Fibroblast of lung (primary cell): ENCODE data around the gene ATXN2. TPM values are rescaled to one million over a fixed set of nuclear protein-coding genes. Genes with fewer than 3 reads are reported as not detected.

Experiments used
- DNase-seq, 2 donors: peaks; one replicate each; pipeline versions ENCODE4 v3.0.0 to v3.0.0-alpha.2; 2010; ENCODE audit warnings: low read depth in 2 of 2
- H2AFZ ChIP-seq: 2 replicates; pipeline ENCODE4 v1.5.1; 2012; ENCODE audit warnings: low read length, control low read depth, inconsistent platforms
- H3K27ac ChIP-seq: 2 replicates; pipeline ENCODE4 v1.5.1; 2011; ENCODE audit warnings: low read length, control low read depth; ENCODE audit not compliant: insufficient read depth
- H3K27me3 ChIP-seq: 2 replicates; pipeline ENCODE4 v1.5.1; 2011; ENCODE audit warnings: mild to moderate bottlenecking, low read length; ENCODE audit not compliant: control insufficient read depth, insufficient read depth
- H3K36me3 ChIP-seq: 2 replicates; pipeline ENCODE4 v1.5.1; 2011; ENCODE audit warnings: low read length; ENCODE audit not compliant: control insufficient read depth, insufficient read depth
- H3K4me1 ChIP-seq: 2 replicates; pipeline ENCODE4 v1.5.1; 2011; ENCODE audit warnings: low read length; ENCODE audit not compliant: control insufficient read depth, insufficient read depth; ENCODE audit errors: extremely low read depth
- H3K4me2 ChIP-seq: 2 replicates; pipeline ENCODE4 v1.5.1; 2011; ENCODE audit warnings: low read length, control low read depth; ENCODE audit not compliant: insufficient read depth; ENCODE audit errors: extremely low read depth
- H3K4me3 ChIP-seq, 4 experiments: fragments of 200-600 bp in 1 of 4; sonication (generic) in 1 of 4; replicated peaks in 1 of 4; 2 replicates each; pipeline ENCODE4 v1.5.1; 2011 to 2016; ENCODE audit warnings: low read length in 4 of 4, low read depth in 3 of 4, mild to moderate bottlenecking in 3 of 4, control low read depth in 2 of 4, inconsistent platforms in 1 of 4, mixed read lengths in 1 of 4; ENCODE audit not compliant: insufficient read depth in 1 of 4; ENCODE audit errors: control extremely low read depth in 1 of 4
- H3K79me2 ChIP-seq: 2 replicates; pipeline ENCODE4 v1.5.1; 2012; ENCODE audit warnings: mild to moderate bottlenecking, low read length, inconsistent platforms; ENCODE audit not compliant: control insufficient read depth, insufficient read depth
- H3K9ac ChIP-seq: 2 replicates; pipeline ENCODE4 v1.5.1; 2011; ENCODE audit warnings: mild to moderate bottlenecking, low read length, control low read depth; ENCODE audit not compliant: insufficient read depth
- H3K9me3 ChIP-seq: 2 replicates; pipeline ENCODE4 v1.5.1; 2012; ENCODE audit warnings: low read depth, low read length; ENCODE audit not compliant: control insufficient read depth, insufficient read depth
- H4K20me1 ChIP-seq: 2 replicates; pipeline ENCODE4 v1.5.1; 2011; ENCODE audit warnings: low read length; ENCODE audit not compliant: control insufficient read depth, insufficient read depth; ENCODE audit errors: extremely low read depth
- CTCF ChIP-seq, 2 donors: IDR thresholded peaks in 1 of 2; conservative IDR thresholded peaks in 1 of 2; 1 replicate in 1 of 2; 2 replicates in 1 of 2; pipeline ENCODE4 v1.5.1; 2011 to 2012; ENCODE audit warnings: low read length in 2 of 2, control low read depth in 1 of 2, inconsistent platforms in 1 of 2, low read depth in 1 of 2, mild to moderate bottlenecking in 1 of 2
- EZH2 ChIP-seq: IDR thresholded peaks from 2 replicates; pipeline ENCODE4 v1.5.1; 2012; ENCODE audit warnings: low read length, control low read depth, mild to moderate bottlenecking; ENCODE audit errors: missing control alignments
- polyA plus RNA-seq, 2 donors: library from polyadenylated mRNA; depleted of rRNA in 1 of 2; stranded (reverse) in 1 of 2; unstranded in 1 of 2; fragments of >200 nt; gene quantifications; 2 replicates each; pipeline ENCODE4 v1.2.1, GENCODE V29; 2011 to 2012; ENCODE audit warnings: missing spikeins in 1 of 2
- total RNA-seq: library from RNA; depleted of rRNA; stranded (reverse); fragments of >200 nt; gene quantifications from 2 replicates; pipeline ENCODE4 v1.2.1, GENCODE V29; 2014

Gene ATXN2
- total and polyA plus RNA-seq, 2 donors (not counting 1 experiment from before 2014, with no cell fraction given), result 25.9 to 31.2 TPM

GRCh38 chr12:111440631-111441030, 158.5 kb downstream of the ATXN2 start:
- Histone ChIP-seq H3K79me2 (peaks cover 88% of the 10 kb centered on the region), H3K4me2 (no peak overlapping the region), H2AFZ (no peak overlapping the region), H3K27me3 (no peaks in the 10 kb centered on the region), H3K4me1 (peaks cover 29% of the 10 kb centered on the region), H3K36me3 (peaks cover 10% of the 10 kb centered on the region), H3K4me3 (no peak overlapping the region), H3K27ac (no peak overlapping the region), H3K9ac (no peak overlapping the region), H4K20me1 (peaks cover under 1% of the 10 kb centered on the region), H3K9me3 (no peaks in the 10 kb centered on the region)
- TF ChIP-seq EZH2 (no peak), CTCF (conservative IDR thresholded peaks at IDR 0.05 in 1 of 2, IDR thresholded peaks at IDR 0.05 in 1 of 2; ENCODE audit: low read depth in 1 of 2, low read length in 2 of 2) (no peak)
- DNase-seq, result no peak

- no peak overlapping the region for H3K9ac ChIP-seq
- TF ChIP-seq CTCF (conservative IDR thresholded peaks at IDR 0.05 in 1 of 2, IDR thresholded peaks at IDR 0.05 in 1 of 2; ENCODE audit: low read depth in 1 of 2, low read length in 2 of 2), result no peak
- H3K27me3 ChIP-seq, result no peaks in the 10 kb centered on the region
- H3K4me1 ChIP-seq, result peaks cover 29% of the 10 kb centered on the region
- DNase-seq, result no peak
- no peak overlapping the region for H3K4me2 ChIP-seq
- H3K36me3 ChIP-seq, result peaks cover 7% of the 10 kb centered on the region
- no peaks in the 10 kb centered on the region for H3K9me3 ChIP-seq
- peaks cover 89% of the 10 kb centered on the region for H3K79me2 ChIP-seq
- no peaks in the 10 kb centered on the region for H4K20me1 ChIP-seq
- no peak overlapping the region for H3K4me3 ChIP-seq
- no peak overlapping the region for H2AFZ ChIP-seq
- no peak overlapping the region for H3K27ac ChIP-seq
Observed at GRCh38 chr12:111440152-111440551, 159.0 kb downstream of the ATXN2 start.

GRCh38 chr12:111439657-111440151, 159.4 kb downstream of the ATXN2 start:
- H3K36me3 ChIP-seq, result peaks cover 7% of the 10 kb centered on the region
- peaks cover 28% of the 10 kb centered on the region for H3K4me1 ChIP-seq
- no peak overlapping the region for H3K27ac ChIP-seq
- DNase-seq, result no peak
- H3K9me3 ChIP-seq, result no peaks in the 10 kb centered on the region
- H4K20me1 ChIP-seq, result no peaks in the 10 kb centered on the region
- no peak overlapping the region for H2AFZ ChIP-seq
- no peak for TF ChIP-seq EZH2
- no peak for TF ChIP-seq CTCF (conservative IDR thresholded peaks at IDR 0.05 in 1 of 2, IDR thresholded peaks at IDR 0.05 in 1 of 2; ENCODE audit: low read depth in 1 of 2, low read length in 2 of 2)
- no peak overlapping the region for H3K9ac ChIP-seq
- no peak overlapping the region for H3K4me2 ChIP-seq
- H3K79me2 ChIP-seq, result peaks cover 92% of the 10 kb centered on the region
- no peaks in the 10 kb centered on the region for H3K27me3 ChIP-seq
- H3K4me3 ChIP-seq, result no peak overlapping the region
